ENCODE measurements around the gene TMEM9B.
"Not testable (repeated sequence)": the region's sequence is repeated elsewhere in the genome, so short reads cannot be mapped to it uniquely, and the experiment has no call there.

Gene TMEM9B

GRCh38 chr11:8971924-8972316 lies 7.7 kb upstream of the TMEM9B start:
- DNase-seq: no peak

- DNase-seq: no peak
Measured at GRCh38 chr11:8971196-8971923, 7.1 kb upstream of the TMEM9B start.

- DNase-seq: no peak
Measured at GRCh38 chr11:8967184-8967583, 2.9 kb upstream of the TMEM9B start.

- DNase-seq: no peak
Measured at GRCh38 chr11:8963569-8964323, 496 bp downstream of the TMEM9B start.

- DNase-seq: no peak
Measured at GRCh38 chr11:8962841-8963240, 1.4 kb downstream of the TMEM9B start.

- DNase-seq: no peak
Measured at GRCh38 chr11:8961401-8961800, 2.8 kb downstream of the TMEM9B start.

- DNase-seq: peak; percentile 81
Measured at GRCh38 chr11:8959546-8960166, 4.6 kb downstream of the TMEM9B start.

- DNase-seq: no peak
Measured at GRCh38 chr11:8956860-8957259, 7.4 kb downstream of the TMEM9B start.

GRCh38 chr11:8948886-8949285 lies 15.4 kb downstream of the TMEM9B start:
- no peak for DNase-seq

- DNase-seq: no peak
Measured at GRCh38 chr11:8947230-8947943, 16.9 kb downstream of the TMEM9B start.

GRCh38 chr11:8942518-8943066 lies 21.6 kb downstream of the TMEM9B start, which contains the start of gene ASCL3:
ASCL3 (minus strand) TSS chr11:8943016; CDS start chr11:8938161, 4,855 bp downstream.
- no peak for DNase-seq

- no peak for DNase-seq
Measured at GRCh38 chr11:8941341-8942103, 22.7 kb downstream of the TMEM9B start.

- no peak for DNase-seq
Measured at GRCh38 chr11:8937659-8938058, 26.6 kb downstream of the TMEM9B start.

GRCh38 chr11:8937159-8937558 lies 27.1 kb downstream of the TMEM9B start:
- no peak for DNase-seq

- DNase-seq: not testable (repeated sequence)
Measured at GRCh38 chr11:8935789-8936188, 28.5 kb downstream of the TMEM9B start.

- peak; percentile 78 for DNase-seq
Measured at GRCh38 chr11:8934742-8935488, 29.3 kb downstream of the TMEM9B start.

- DNase-seq: no peak
Measured at GRCh38 chr11:8933931-8934330, 30.3 kb downstream of the TMEM9B start.

- DNase-seq: no peak
Measured at GRCh38 chr11:8932564-8933180, 31.6 kb downstream of the TMEM9B start, which contains the start of gene C11orf16. C11orf16 (minus strand) TSS chr11:8932947; CDS start chr11:8932308, 639 bp downstream.

GRCh38 chr11:8930456-8931175 lies 33.6 kb downstream of the TMEM9B start:
- DNase-seq: peak; percentile 57
